GM12878 (cell line): Measurements from ENCODE around the gene NPAS3. TPM values are rescaled to one million over a fixed set of nuclear protein-coding genes. Genes with fewer than 3 reads are reported as not detected.

Source experiments
- EP300 ChIP-seq, 2 experiments: fragments of 150-350 bp in 1 of 2; IDR thresholded peaks; 2 replicates each; pipeline ENCODE4 v1.6.1; 2011 to 2012; ENCODE audit warnings: low read depth in 2 of 2, low read length in 2 of 2, borderline replicate concordance in 1 of 2, improper control_type of control experiment in 1 of 2, inconsistent platforms in 1 of 2; ENCODE audit not compliant: control insufficient read depth in 1 of 2
- EZH2 ChIP-seq: IDR thresholded peaks from 2 replicates; pipeline ENCODE4 v1.6.1; 2012; ENCODE audit warnings: low read depth, mild to moderate bottlenecking, control low read depth, inconsistent platforms, low read length, borderline replicate concordance; ENCODE audit not compliant: control insufficient read depth
- IRF5 ChIP-seq: fragments of 450-650 bp; IDR thresholded peaks from 2 replicates; pipeline ENCODE4 v1.6.1; 2017; ENCODE audit warnings: borderline replicate concordance
- LARP7 ChIP-seq: fragments of 450-650 bp; IDR thresholded peaks from 2 replicates; pipeline ENCODE4 v1.6.1; 2017; ENCODE audit warnings: mild to moderate bottlenecking
- MLLT1 ChIP-seq: fragments of 450-650 bp; IDR thresholded peaks from 2 replicates; pipeline ENCODE4 v1.6.1; 2016; ENCODE audit warnings: mild to moderate bottlenecking
- NKRF ChIP-seq: fragments of 450-650 bp; conservative IDR thresholded peaks from 2 replicates; pipeline ENCODE4 v1.6.1; 2017; ENCODE audit warnings: mild to moderate bottlenecking, moderate library complexity
- NR2F1 ChIP-seq: fragments of 450-650 bp; conservative IDR thresholded peaks from 2 replicates; pipeline ENCODE4 v1.6.1; 2017; ENCODE audit warnings: mild to moderate bottlenecking
- RCOR1 ChIP-seq: conservative IDR thresholded peaks from 2 replicates; pipeline ENCODE4 v1.6.1; 2012; ENCODE audit warnings: low read depth, low read length, improper control_type of control experiment
- REST ChIP-seq: IDR thresholded peaks from 2 replicates; pipeline ENCODE4 v1.6.1; 2012; ENCODE audit warnings: mild to moderate bottlenecking, low read depth, low read length
- ZZZ3 ChIP-seq: IDR thresholded peaks from 2 replicates; pipeline ENCODE4 v1.6.1; 2011; ENCODE audit warnings: low read depth; ENCODE audit not compliant: control insufficient read depth, insufficient read length
- polyA plus RNA-seq, 11 experiments: library from polyadenylated mRNA; depleted of rRNA in 4 of 11; unstranded in 6 of 11; stranded (reverse) in 5 of 11; fragments of >200 nt; fragmentation: Nextera tagmentation in 4 of 11; fragmentation: Illumina TruSeq in 1 of 11; extraction: Ambion mirVana in 4 of 11; extraction: Trizol in 1 of 11; gene quantifications; 1 replicate in 1 of 11; 2 replicates in 10 of 11; pipeline versions ENCODE4 v1.2.1 to v1.2.3, GENCODE V29; 2011 to 2016; ENCODE audit warnings: inconsistent platforms in 2 of 11, missing spikeins in 2 of 11, low read depth in 1 of 11
- total RNA-seq, 4 experiments: library from RNA; depleted of rRNA in 3 of 4; stranded (reverse); fragments of >200 nt in 3 of 4; fragmentation: Illumina TruSeq in 1 of 4; extraction: Trizol in 1 of 4; gene quantifications; 2 replicates each; pipeline versions ENCODE4 v1.2.1 to v1.2.3, GENCODE V29; 2013 to 2021

Gene NPAS3
- total and polyA plus RNA-seq, 10 of the 15 experiments (the other 5 are each of a cell fraction or from before 2014, with no cell fraction given): under 0.01 to 2.7 (median 0.03) TPM; not detected in 6

GRCh38 chr14:33229269-33229929 lies 290.7 kb downstream of the NPAS3 start (continued):
- TF ChIP-seq REST: no peak
- TF ChIP-seq ZZZ3: no peak
- no peak for TF ChIP-seq LARP7
- no peak for TF ChIP-seq RCOR1
- no peak for TF ChIP-seq EP300 (IDR thresholded peaks at IDR 0.05; ENCODE audit: borderline replicate concordance in 1 of 2, control insufficient read depth in 1 of 2, low read depth in 2 of 2, low read length in 2 of 2)
- no peak for TF ChIP-seq IRF5
- no peak for TF ChIP-seq NKRF
- TF ChIP-seq EZH2: no peak
- no peak for TF ChIP-seq MLLT1
- TF ChIP-seq NR2F1: no peak
- TF ChIP-seq, all 136 proteins: peak for 0
